K562 (cell line): ENCODE measurements around the gene ZFYVE1. TPM values are rescaled to one million over a fixed set of nuclear protein-coding genes. Genes with fewer than 3 reads are reported as not detected.

Experiments
- ARID3B ChIP-seq: fragments of 250-450 bp; sonication (Bioruptor Pico); IDR thresholded peaks from 2 replicates; pipeline ENCODE4 v1.4.0; 2020; ENCODE audit warnings: borderline replicate concordance
- CREB3L1 ChIP-seq: fragments of 450-650 bp; IDR thresholded peaks from 2 replicates; pipeline ENCODE4 v1.6.1; 2014; ENCODE audit warnings: low read depth, mild to moderate bottlenecking, moderate library complexity, borderline replicate concordance
- CSDE1 ChIP-seq, 2 experiments: fragments of 450-650 bp; IDR thresholded peaks; 2 replicates each; pipeline ENCODE4 v1.6.1; 2016; ENCODE audit warnings: mild to moderate bottlenecking in 1 of 2
- E2F6 ChIP-seq, 2 experiments: IDR thresholded peaks; 2 replicates each; pipeline ENCODE4 v1.6.1; 2011; ENCODE audit warnings: borderline replicate concordance in 1 of 2, control low read depth in 1 of 2, low read depth in 1 of 2, low read length in 1 of 2, mild to moderate bottlenecking in 1 of 2, mixed read lengths in 1 of 2, moderate library complexity in 1 of 2; ENCODE audit not compliant: insufficient read depth in 1 of 2, insufficient read length in 1 of 2, poor library complexity in 1 of 2, severe bottlenecking in 1 of 2; ENCODE audit errors: extremely low read depth in 1 of 2
- ESRRA ChIP-seq: fragments of 450-650 bp; IDR thresholded peaks from 2 replicates; pipeline ENCODE4 v1.6.1; 2014; ENCODE audit warnings: low read depth, mild to moderate bottlenecking, moderate library complexity, borderline replicate concordance
- GABPB2 ChIP-seq: fragments of 250-450 bp; sonication (Bioruptor Pico); conservative IDR thresholded peaks from 2 replicates; pipeline ENCODE4 v1.5.1; 2021; ENCODE audit warnings: mild to moderate bottlenecking
- IRF9 ChIP-seq: fragments of 450-650 bp; IDR thresholded peaks from 2 replicates; pipeline ENCODE4 v1.6.1; 2016; ENCODE audit warnings: missing biosample characterization, missing genetic modification characterization
- KDM2B ChIP-seq: fragments of 250-450 bp; sonication (Bioruptor Pico); IDR thresholded peaks from 2 replicates; pipeline ENCODE4 v1.8.0; 2021; ENCODE audit warnings: mild to moderate bottlenecking, moderate library complexity
- KLF16 ChIP-seq: IDR thresholded peaks from 2 replicates; pipeline ENCODE4 v1.6.1; 2016; ENCODE audit warnings: antibody characterized with exemption
- NR2C2 ChIP-seq, 2 experiments: fragments of 200-800 bp in 1 of 2; sonication (Bioruptor generic) in 1 of 2; sonication (generic) in 1 of 2; formaldehyde crosslinking in 1 of 2; IDR thresholded peaks; 2 replicates each; pipeline versions ENCODE4 v1.6.1 to v1.8.0; 2016 to 2022; ENCODE audit warnings: mild to moderate bottlenecking in 1 of 2, missing compliant biosample characterization in 1 of 2, missing genetic modification characterization in 1 of 2, missing genetic modification reagents in 1 of 2
- PHF8 ChIP-seq: fragments of 200-600 bp; sonication (generic); IDR thresholded peaks from 2 replicates; pipeline ENCODE4 v1.6.1; 2012; ENCODE audit warnings: mixed run types, mild to moderate bottlenecking, inconsistent platforms, low read length, moderate library complexity, borderline replicate concordance
- POLR2G ChIP-seq: fragments of 200-400 bp; formaldehyde crosslinking; IDR thresholded peaks from 2 replicates; pipeline ENCODE4 v1.6.1; 2017; ENCODE audit warnings: low read depth, mild to moderate bottlenecking, antibody characterized with exemption, low read length, moderate library complexity
- RBM17 ChIP-seq: fragments of 200-400 bp; formaldehyde crosslinking; IDR thresholded peaks from 2 replicates; pipeline ENCODE4 v1.6.1; 2017; ENCODE audit warnings: low read depth, mild to moderate bottlenecking, low read length, borderline replicate concordance
- SP1 ChIP-seq: sonication (generic); formaldehyde crosslinking; IDR thresholded peaks from 2 replicates; pipeline ENCODE4 v1.8.1; 2022; ENCODE audit warnings: mild to moderate bottlenecking, missing genetic modification reagents
- TCF7 ChIP-seq: sonication (generic); IDR thresholded peaks from 2 replicates; pipeline ENCODE4 v1.6.1; 2016; ENCODE audit warnings: antibody characterized with exemption, borderline replicate concordance
- THAP12 ChIP-seq: fragments of 250-450 bp; sonication (Bioruptor Pico); IDR thresholded peaks from 2 replicates; pipeline ENCODE4 v1.9.0; 2021; ENCODE audit warnings: mild to moderate bottlenecking, inconsistent platforms
- WHSC1 ChIP-seq: IDR thresholded peaks from one replicate; pipeline ENCODE4 v1.6.1; 2012; ENCODE audit warnings: low read length, control low read depth, inconsistent platforms
- ZFX ChIP-seq: sonication (generic); formaldehyde crosslinking; IDR thresholded peaks from 2 replicates; pipeline ENCODE4 v1.8.0; 2022; ENCODE audit warnings: mild to moderate bottlenecking, missing genetic modification reagents, moderate library complexity
- ZNF175 ChIP-seq: fragments of 200-800 bp; sonication (Bioruptor generic); IDR thresholded peaks from 2 replicates; pipeline ENCODE4 v1.6.1; 2016; ENCODE audit warnings: low read depth, mild to moderate bottlenecking, missing genetic modification characterization, missing compliant biosample characterization
- ZNF239 ChIP-seq: fragments of 250-450 bp; sonication (Bioruptor Pico); IDR thresholded peaks from 2 replicates; pipeline ENCODE4 v1.4.0; 2020; ENCODE audit warnings: mild to moderate bottlenecking
- polyA plus RNA-seq, 8 experiments: library from polyadenylated mRNA; depleted of rRNA in 4 of 8; stranded (reverse) in 5 of 8; unstranded in 3 of 8; fragments of >200 nt; fragmentation: Nextera tagmentation in 2 of 8; fragmentation: Illumina TruSeq in 1 of 8; extraction: Ambion mirVana in 2 of 8; extraction: Trizol in 1 of 8; gene quantifications; 2 replicates each; pipeline versions ENCODE4 v1.2.1 to v1.2.3, GENCODE V29; 2011 to 2014; ENCODE audit warnings: inconsistent platforms in 1 of 8, missing spikeins in 1 of 8
- total RNA-seq, 7 experiments: library from RNA; depleted of rRNA in 6 of 7; stranded (reverse); fragments of >200 nt in 6 of 7; fragmentation: Illumina TruSeq in 2 of 7; extraction: Trizol in 2 of 7; gene quantifications; 2 replicates each; pipeline versions ENCODE4 v1.2.1 to v1.2.3, GENCODE V29; 2011 to 2021; ENCODE audit warnings: low replicate concordance in 1 of 7

Gene ZFYVE1
- total and polyA plus RNA-seq, 9 of the 15 experiments (the other 6 are each of a cell fraction or from before 2014, with no cell fraction given) = 0.62 to 5.5 (median 3.4) TPM

- no peak for TF ChIP-seq ARID3B (CRISPR knock-in tag)
- no peak for TF ChIP-seq CREB3L1
- no peak for TF ChIP-seq NR2C2 (CRISPR knock-in tag; IDR thresholded peaks at IDR 0.05)
- no peak for TF ChIP-seq NR2C2 (tag; IDR thresholded peaks at IDR 0.05)
- TF ChIP-seq ZFX (CRISPR knock-in tag) = no peak; the same call in 1 of the 2 replicates
- no peak for TF ChIP-seq RBM17
- no peak for TF ChIP-seq WHSC1
- no peak for TF ChIP-seq SP1 (CRISPR knock-in tag)
- TF ChIP-seq IRF9 (tag) = no peak
- TF ChIP-seq PHF8 = peak; percentile 48; the same call in 1 of the 2 replicates
- no peak for TF ChIP-seq ESRRA
- no peak for TF ChIP-seq CSDE1 (IDR thresholded peaks at IDR 0.05)
- no peak for TF ChIP-seq ZNF175
- 0 out of 2 replicates have a peak, but pooled peaks have one; percentile 43 for TF ChIP-seq POLR2G
- peak in 1 of 2 experiments; percentile 62 for TF ChIP-seq E2F6 (IDR thresholded peaks at IDR 0.05; ENCODE audit: borderline replicate concordance in 1 of 2, extremely low read depth in 1 of 2, insufficient read depth in 1 of 2, insufficient read length in 1 of 2, low read depth in 1 of 2, low read length in 1 of 2, poor library complexity in 1 of 2, severe bottlenecking in 1 of 2)
- no peak for TF ChIP-seq GABPB2 (CRISPR knock-in tag)
- 0 out of 2 replicates have a peak, but pooled peaks have one; percentile 13 for TF ChIP-seq THAP12 (CRISPR knock-in tag)
- TF ChIP-seq KLF16 = no peak
- no peak for TF ChIP-seq ZNF239 (CRISPR knock-in tag)
- no peak for TF ChIP-seq KDM2B (CRISPR knock-in tag)
- TF ChIP-seq TCF7 = no peak
Measured at GRCh38 chr14:72925815-72926291, 101.1 kb downstream of the ZFYVE1 start (continued).
